Measurements from ENCODE around the gene TRAM2.

Gene TRAM2

DNA sequence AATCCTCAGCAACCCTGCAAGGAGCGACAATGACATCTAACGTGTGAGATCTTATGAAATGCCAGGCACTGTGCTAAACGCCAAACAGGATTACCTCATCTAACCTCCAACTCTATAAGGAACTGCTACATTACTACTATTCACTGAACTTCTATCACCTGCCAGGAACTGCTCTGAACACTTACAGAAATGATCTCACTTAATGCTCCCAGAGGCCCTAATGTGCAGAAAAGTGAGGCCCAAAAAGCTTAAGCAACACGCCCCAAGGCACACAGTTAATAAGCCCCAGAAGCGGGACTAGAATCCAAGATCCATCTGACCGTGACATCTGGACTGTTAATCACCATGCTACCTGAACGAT, 28.5 kb downstream of the TRAM2 start:
- no peaks in the 10 kb centered on the region for H3K27me3 Mint-ChIP-seq
- H3K4me3 Mint-ChIP-seq = no peak overlapping the region
- H3K36me3 Mint-ChIP-seq = peaks cover 20% of the 10 kb centered on the region
- no peak for ATAC-seq
- H3K27ac Mint-ChIP-seq = no peak overlapping the region
- no peaks in the 10 kb centered on the region for H3K9me3 Mint-ChIP-seq
- peaks cover 74% of the 10 kb centered on the region for H3K4me1 Mint-ChIP-seq

DNA sequence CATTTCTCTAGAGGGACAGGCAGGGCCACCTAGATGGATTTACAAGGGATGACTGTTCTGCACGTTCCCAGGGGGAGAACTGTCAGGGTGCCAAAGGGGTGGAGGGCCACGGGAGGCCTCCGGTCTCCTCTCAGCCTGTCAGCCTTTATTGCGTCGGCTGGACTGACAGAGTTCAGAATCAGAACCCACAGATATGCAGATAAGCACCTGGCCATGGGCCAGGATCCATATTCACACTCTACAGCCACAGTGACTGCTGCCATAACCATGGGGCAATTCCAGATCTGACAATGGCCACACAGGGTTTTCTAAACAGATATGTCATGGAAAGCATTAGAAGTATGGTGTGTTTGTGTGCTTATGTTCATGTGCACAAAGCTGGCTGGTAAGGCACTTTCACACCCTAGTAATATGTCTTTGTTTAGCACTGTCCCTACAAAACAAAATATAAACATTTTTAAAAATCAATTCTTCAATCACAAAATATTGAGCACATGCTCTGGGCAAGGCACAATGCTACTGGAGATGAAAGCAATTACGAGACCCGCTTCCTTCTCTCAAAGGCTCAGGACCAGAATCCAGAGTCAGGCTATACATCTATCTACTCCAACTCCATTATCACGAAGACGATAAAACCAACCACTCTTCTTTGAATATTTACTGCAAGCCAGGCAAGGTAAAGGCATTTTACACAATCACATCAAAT, 29.1 kb downstream of the TRAM2 start:
- Mint-ChIP-seq H3K36me3 (peaks cover 20% of the 10 kb centered on the region), H3K4me1 (peaks cover 69% of the 10 kb centered on the region), H3K27ac (peak overlapping the region; percentile 62), H3K4me3 (no peak overlapping the region), H3K9me3 (no peaks in the 10 kb centered on the region), H3K27me3 (no peaks in the 10 kb centered on the region)
- ATAC-seq = no peak

DNA sequence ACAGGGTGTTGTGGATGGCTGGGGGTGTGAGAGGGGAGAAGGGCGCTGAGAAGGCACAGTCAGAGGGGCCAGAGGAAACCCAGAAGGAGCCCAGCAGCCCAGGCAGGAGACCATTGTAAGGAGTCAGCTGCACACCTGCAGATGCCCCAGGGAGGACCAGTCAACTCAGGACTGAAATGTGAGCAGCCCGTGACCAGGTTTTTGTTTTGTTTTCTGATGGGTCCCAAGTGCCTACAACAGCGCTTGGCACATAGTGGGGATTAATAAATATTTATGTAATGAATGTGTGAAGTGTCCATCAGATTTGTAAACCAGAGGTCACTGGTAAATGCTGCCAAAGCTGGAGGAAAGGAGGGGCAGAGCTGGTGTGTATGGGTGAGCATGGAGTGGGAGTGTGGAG, 30.2 kb downstream of the TRAM2 start:
- Mint-ChIP-seq H3K27me3 (no peaks in the 10 kb centered on the region), H3K36me3 (peaks cover 20% of the 10 kb centered on the region), H3K27ac (peak overlapping the region; percentile 62), H3K4me1 (peaks cover 58% of the 10 kb centered on the region), H3K9me3 (no peaks in the 10 kb centered on the region), H3K4me3 (peak overlapping the region; percentile 30)
- ATAC-seq = peak; percentile 88

DNA sequence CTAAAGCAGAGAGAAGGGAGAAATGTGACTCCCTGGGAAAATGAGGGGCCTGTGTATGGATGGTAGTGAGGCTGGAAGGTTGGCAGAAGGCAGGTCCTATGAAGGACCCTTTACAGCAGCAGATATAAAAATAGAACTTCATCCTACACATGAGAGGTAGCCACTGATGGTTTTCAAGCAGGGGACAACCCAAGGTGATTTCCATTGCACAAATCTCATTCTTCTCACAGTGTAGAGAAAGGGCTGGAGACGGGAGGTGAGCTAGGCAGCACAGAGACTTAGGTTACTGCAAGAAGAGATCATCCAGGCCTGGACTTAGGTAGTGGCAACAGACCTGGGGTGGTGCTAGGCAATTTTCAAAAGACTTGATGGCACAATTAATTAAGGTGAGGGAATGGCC, 30.7 kb downstream of the TRAM2 start:
- H3K4me3 Mint-ChIP-seq = peak overlapping the region; percentile 30
- peaks cover 53% of the 10 kb centered on the region for H3K4me1 Mint-ChIP-seq
- H3K27me3 Mint-ChIP-seq = no peaks in the 10 kb centered on the region
- peak overlapping the region; percentile 62 for H3K27ac Mint-ChIP-seq
- H3K9me3 Mint-ChIP-seq = no peaks in the 10 kb centered on the region
- peaks cover 20% of the 10 kb centered on the region for H3K36me3 Mint-ChIP-seq
- peak; percentile 76 for ATAC-seq

DNA sequence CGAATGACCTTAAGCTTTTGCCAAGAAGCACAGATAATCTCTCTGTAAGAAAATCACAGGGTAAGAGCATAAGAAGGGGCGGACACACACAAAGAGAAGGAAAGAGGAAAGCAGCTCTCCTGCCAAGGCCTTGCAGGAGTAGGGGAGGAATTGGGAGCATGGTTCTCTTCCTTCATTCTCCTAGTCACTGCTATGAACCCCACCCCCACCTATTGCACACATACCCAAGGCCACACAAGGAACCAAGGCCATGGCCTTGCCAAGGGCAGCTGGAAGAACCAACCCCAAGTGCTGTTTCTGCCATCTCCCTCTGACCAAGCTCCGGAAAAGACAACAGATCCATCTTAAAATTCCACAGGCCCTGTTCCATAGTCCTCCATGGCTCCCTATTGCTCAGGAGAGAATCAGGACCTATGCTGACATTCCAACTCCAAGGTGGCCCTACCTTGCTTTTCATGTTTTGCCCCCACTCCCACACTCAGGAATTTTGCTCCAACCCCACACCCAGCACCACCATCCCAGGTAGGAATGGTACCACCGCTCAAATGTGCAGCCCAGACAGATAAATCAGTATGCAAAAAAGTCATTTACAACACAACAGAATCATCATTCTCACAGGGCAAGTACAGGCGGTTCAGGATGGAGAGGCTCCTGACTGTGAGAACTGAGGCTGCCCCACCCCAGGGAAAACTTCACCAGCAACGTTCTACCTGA, 31.3 kb downstream of the TRAM2 start:
- H3K4me3 Mint-ChIP-seq = peak overlapping the region; percentile 25
- peak overlapping the region; percentile 62 for H3K27ac Mint-ChIP-seq
- peaks cover 53% of the 10 kb centered on the region for H3K4me1 Mint-ChIP-seq
- H3K9me3 Mint-ChIP-seq = no peaks in the 10 kb centered on the region
- peaks cover 20% of the 10 kb centered on the region for H3K36me3 Mint-ChIP-seq
- H3K27me3 Mint-ChIP-seq = no peaks in the 10 kb centered on the region
- ATAC-seq = no peak

DNA sequence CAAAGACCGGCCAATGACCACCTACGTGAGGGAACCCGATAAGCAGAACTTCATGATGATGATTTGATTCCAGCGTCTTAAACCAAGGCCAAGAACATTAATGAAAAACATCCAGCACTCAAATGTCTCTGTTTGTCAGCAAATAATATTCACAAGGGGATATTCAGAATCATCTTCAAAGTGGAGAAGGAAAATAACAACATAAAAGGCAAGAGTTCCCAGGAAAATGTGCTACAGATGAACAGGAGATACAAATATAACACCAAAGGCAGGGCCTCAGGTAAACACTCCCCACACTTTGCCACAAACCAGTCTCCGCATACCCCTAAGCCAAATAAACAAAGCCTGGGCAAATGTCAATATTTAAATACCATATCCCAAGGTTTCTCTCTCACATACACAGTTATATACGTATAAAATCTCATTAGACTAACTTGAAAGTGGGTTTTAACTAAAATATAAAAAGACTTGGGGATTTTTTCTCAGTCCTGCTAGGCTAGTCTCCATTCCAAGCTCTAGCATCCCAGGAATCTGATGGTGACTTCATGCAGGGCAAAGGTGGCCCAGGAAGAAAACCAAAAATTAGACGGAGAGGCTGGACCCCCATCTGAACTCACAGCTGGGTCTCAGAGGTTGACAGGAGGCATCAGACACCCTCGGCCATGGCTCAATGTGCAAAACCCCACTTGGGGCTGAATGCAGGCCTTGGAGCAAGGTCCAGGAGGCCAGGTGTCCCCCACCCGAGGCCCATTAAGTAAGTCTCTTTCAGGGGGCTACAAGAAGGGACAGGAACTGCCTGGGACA, 32.1 kb downstream of the TRAM2 start:
- H3K9me3 Mint-ChIP-seq = no peaks in the 10 kb centered on the region
- no peak for ATAC-seq
- H3K4me3 Mint-ChIP-seq = no peak overlapping the region
- H3K27ac Mint-ChIP-seq = no peak overlapping the region
- H3K27me3 Mint-ChIP-seq = no peaks in the 10 kb centered on the region
- H3K4me1 Mint-ChIP-seq = peaks cover 47% of the 10 kb centered on the region
- peaks cover 15% of the 10 kb centered on the region for H3K36me3 Mint-ChIP-seq

DNA sequence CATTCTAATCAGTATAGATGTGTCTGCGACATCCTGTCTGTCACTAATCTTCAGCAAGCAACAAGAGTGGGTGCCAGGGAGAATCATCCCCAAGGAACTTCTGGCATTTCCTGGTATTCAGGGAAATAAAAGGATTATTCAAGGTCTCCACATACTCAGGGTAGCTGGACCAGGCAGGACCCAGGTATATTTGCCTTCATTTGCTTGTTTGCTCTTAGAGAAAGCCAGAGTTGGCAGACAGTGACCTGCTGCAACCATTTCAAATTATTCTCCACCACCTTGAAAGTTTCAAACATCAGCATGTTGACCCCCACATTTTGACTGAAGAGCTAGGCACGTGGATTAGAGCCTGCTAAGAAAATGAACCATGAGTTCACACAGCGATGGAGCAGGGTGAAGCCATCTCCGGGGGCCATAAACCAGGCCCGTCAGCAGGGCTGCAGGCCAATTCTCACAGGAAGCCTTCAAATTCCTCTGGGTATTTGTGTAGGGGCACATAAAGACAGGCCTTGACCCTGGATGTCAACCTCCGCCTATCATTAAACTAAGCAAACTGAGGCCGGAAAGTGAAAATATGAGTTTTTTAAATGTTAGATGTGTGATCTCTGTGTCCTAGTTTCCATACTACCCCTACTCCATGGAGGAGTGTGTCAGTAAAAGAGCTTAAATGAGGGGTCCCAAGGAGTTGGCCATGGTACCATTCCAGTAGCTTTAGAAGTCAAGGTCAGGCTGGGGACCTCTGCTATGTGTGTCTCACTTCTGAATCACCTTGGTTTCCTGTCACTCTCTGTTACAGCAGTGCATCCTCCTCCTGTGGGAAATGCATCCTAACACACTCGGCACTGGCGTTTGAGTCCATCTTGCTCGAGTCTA, 32.9 kb downstream of the TRAM2 start:
- peaks cover 10% of the 10 kb centered on the region for H3K36me3 Mint-ChIP-seq
- H3K27ac Mint-ChIP-seq = no peak overlapping the region
- no peaks in the 10 kb centered on the region for H3K27me3 Mint-ChIP-seq
- H3K9me3 Mint-ChIP-seq = no peaks in the 10 kb centered on the region
- no peak overlapping the region for H3K4me3 Mint-ChIP-seq
- H3K4me1 Mint-ChIP-seq = peaks cover 42% of the 10 kb centered on the region
- no peak for ATAC-seq

DNA sequence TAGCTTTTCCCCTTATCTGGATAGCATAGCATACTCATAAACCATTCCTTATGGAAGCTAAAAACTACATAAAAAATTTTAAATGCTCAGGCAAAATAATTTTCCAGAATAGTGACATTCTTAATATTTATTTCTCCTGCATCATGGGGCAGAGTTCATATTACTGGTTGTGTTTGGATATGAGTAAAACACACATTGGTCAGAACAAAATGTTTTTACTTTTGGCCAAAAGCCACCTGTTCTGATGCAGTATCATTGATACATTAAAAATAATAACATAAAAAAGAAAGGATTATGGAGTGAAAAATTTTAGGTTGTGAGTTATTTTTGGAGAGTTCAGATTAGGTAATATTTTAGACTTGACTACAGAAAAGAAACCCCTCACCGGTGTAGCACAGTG, 33.6 kb downstream of the TRAM2 start:
- Mint-ChIP-seq H3K4me1 (peaks cover 42% of the 10 kb centered on the region), H3K9me3 (no peaks in the 10 kb centered on the region), H3K4me3 (no peak overlapping the region), H3K27ac (no peak overlapping the region), H3K27me3 (no peaks in the 10 kb centered on the region), H3K36me3 (peaks cover 8% of the 10 kb centered on the region)
- ATAC-seq = no peak

DNA sequence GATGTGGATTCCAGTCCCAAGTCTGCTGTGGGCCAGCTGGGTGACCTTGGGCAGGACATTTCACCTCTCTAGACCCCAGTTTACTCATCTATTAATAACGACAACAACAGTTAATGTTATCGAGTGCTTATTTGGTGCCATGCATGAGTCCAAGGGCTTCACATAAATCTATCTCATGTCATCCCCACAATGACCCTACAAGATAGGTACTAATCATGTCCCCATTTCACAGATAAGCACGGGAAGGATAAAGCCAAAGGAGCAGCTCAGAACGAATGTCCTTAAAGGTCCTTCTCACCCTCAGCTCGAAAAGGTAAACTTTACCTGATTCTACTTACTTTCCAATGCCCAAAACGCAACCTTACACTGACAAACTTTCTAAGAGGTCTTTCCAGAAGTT, 35.7 kb downstream of the TRAM2 start:
- H3K4me1 Mint-ChIP-seq = peaks cover 40% of the 10 kb centered on the region
- no peak overlapping the region for H3K4me3 Mint-ChIP-seq

DNA sequence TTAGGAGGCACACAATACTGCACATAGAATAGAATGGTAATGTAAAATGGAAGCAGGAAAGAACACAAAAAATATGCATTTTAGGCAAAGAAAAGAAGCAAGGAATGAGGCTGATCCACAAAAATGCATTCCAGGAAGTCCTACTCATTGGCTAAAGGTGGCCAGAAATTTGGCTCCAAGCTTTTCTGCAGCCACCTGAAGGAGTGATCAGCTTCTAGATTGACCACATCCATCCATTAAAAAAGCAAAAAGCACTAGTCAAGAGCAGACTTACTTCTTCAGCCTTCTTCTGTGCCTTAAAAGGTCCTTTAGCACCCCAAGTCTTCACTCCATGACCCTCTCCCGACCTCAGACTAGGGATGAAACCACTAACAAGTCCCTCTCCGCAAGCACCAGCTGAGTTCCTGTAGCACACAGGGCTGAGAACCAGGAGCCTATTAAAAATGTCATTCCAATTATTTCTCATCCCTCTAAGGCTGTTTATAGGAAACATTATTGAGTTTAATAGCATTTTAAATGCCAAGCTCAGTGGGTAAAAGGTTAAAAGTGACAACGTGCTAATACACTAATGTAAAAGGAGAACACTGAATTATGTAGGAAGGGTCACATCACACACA, 36.5 kb downstream of the TRAM2 start:
- Mint-ChIP-seq H3K4me3 (no peak overlapping the region), H3K9me3 (no peaks in the 10 kb centered on the region), H3K27ac (no peak overlapping the region), H3K27me3 (no peaks in the 10 kb centered on the region), H3K4me1 (peaks cover 35% of the 10 kb centered on the region), H3K36me3 (peaks cover 4% of the 10 kb centered on the region)
- no peak for ATAC-seq

More for the DNA sequence above, 35.7 kb downstream of the TRAM2 start:
- ATAC-seq = no peak
- Mint-ChIP-seq H3K27ac (no peak overlapping the region), H3K27me3 (no peaks in the 10 kb centered on the region), H3K36me3 (no peaks in the 10 kb centered on the region), H3K9me3 (no peaks in the 10 kb centered on the region)

DNA sequence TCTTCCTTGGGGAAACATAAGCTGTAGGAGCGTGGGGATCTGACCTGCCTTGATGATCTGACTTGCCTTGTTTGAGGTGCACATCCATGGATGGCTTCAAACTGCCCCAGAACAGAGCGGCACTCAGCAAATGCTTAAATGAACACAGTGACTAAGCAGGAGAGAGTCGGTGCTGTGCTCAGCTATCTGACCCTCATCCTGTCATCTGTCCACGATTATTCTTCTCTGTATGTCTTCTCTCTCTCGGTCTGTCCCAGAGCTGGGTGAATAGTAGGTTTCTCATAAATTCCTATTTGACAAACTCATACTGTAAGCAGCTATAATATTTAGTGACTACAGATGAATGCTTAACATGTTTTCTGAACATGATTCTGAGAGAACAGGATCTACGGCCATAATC, 37.3 kb downstream of the TRAM2 start:
- no peak overlapping the region for H3K4me3 Mint-ChIP-seq
- H3K4me1 Mint-ChIP-seq = peaks cover 40% of the 10 kb centered on the region
- no peaks in the 10 kb centered on the region for H3K27me3 Mint-ChIP-seq
- H3K36me3 Mint-ChIP-seq = peaks cover 11% of the 10 kb centered on the region
- no peak for ATAC-seq
- H3K9me3 Mint-ChIP-seq = no peaks in the 10 kb centered on the region
- H3K27ac Mint-ChIP-seq = no peak overlapping the region

DNA sequence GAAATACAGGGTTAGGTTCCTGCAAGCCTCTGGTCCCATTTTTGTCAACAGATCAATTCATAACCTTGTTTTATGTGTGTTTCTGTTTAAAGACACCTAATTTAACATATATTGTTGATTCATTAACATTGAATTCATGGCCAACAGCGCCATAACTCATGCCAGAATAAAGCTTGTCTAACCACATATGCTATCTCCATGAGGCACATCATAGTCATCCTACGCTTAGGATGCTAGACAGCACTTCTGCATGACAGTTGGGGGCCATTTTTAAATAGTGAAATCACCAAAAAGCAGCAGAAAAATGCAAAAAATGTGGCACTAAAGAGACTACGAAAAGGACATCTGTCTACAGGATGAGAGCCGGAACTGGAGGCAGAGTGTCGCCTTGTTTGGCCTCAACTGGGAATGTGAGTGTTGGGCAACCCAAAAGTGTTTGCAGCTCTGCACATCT, 37.9 kb downstream of the TRAM2 start:
- peaks cover 33% of the 10 kb centered on the region for H3K4me1 Mint-ChIP-seq
- H3K27me3 Mint-ChIP-seq = no peaks in the 10 kb centered on the region
- ATAC-seq = no peak
- H3K36me3 Mint-ChIP-seq = peaks cover 18% of the 10 kb centered on the region
- no peak overlapping the region for H3K4me3 Mint-ChIP-seq
- H3K9me3 Mint-ChIP-seq = no peaks in the 10 kb centered on the region
- H3K27ac Mint-ChIP-seq = no peak overlapping the region

DNA sequence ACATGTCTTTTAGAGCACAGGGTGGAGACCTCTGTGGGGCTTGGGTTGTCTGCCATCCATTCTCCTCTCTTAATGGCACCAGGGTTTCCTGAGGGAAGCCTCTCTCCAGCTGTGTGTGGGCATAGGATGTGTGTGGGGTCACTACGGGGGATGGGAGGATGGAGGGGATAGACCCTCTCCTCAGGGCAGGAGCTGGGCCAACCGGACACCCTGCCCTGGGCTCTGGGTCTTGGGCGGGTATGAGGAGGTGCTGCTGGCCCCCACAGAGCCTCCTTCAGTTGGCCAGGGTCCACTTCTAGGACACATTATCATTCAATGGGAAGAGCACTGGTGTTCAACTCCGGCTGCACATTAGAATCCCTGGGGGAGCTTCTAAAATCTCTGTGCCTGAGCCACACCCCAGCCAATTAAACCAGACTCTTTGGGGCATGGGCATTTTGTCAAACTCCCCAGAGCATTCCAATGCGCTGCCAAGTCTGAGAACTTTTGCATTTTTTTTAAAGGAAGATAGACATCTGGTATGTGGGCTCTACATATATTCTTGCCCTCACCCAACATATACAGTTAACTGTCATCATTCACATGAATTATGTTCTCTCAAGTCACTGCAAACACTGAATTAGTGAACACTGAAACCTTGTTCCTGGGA, 38.5 kb downstream of the TRAM2 start:
- H3K4me1 Mint-ChIP-seq = peaks cover 33% of the 10 kb centered on the region
- peak overlapping the region; percentile 37 for H3K27ac Mint-ChIP-seq
- H3K4me3 Mint-ChIP-seq = no peak overlapping the region
- ATAC-seq = no peak
- no peaks in the 10 kb centered on the region for H3K9me3 Mint-ChIP-seq
- H3K27me3 Mint-ChIP-seq = no peaks in the 10 kb centered on the region
- H3K36me3 Mint-ChIP-seq = peaks cover 24% of the 10 kb centered on the region

All from stimulated activated memory B cell treated with anti-CD40 and anti-IgM and Interleukin-4, amounts not matched to agents 10 μg/mL and 1 μg/mL and 100 μg/mL, for 72 hours (primary cell).